Lower lobe of right lung (tissue), 2 donors: ENCODE measurements around the gene SCP2. TPM values are rescaled to one million over a fixed set of nuclear protein-coding genes. Genes with fewer than 3 reads are reported as not detected.

Experiments used
- ATAC-seq, 2 donors: fragments of 200-7000 bp; cut with Tn5 transposase; one replicate each; pipeline ENCODE4 v1.9.1; 2020 to 2022; ENCODE audit warnings: mild to moderate bottlenecking in 2 of 2, moderate library complexity in 2 of 2
- DNase-seq: peaks from one replicate; pipeline ENCODE4 v3.0.0-alpha.2; 2020
- H3K27ac ChIP-seq: fragments of 200-600 bp; one replicate; pipeline ENCODE4 v1.8.0; 2022
- H3K27me3 ChIP-seq: fragments of 200-600 bp; one replicate; pipeline ENCODE4 v1.8.0; 2022; ENCODE audit warnings: low read depth
- H3K36me3 ChIP-seq: fragments of 200-600 bp; one replicate; pipeline ENCODE4 v1.8.0; 2022; ENCODE audit warnings: mild to moderate bottlenecking
- H3K4me1 ChIP-seq: fragments of 200-600 bp; one replicate; pipeline ENCODE4 v1.8.0; 2022
- H3K4me3 ChIP-seq: fragments of 200-600 bp; one replicate; pipeline ENCODE4 v1.8.0; 2022; ENCODE audit warnings: mild to moderate bottlenecking
- H3K9me3 ChIP-seq: fragments of 200-600 bp; one replicate; pipeline ENCODE4 v1.8.0; 2022
- intact Hi-C: fragments of 100-400 bp; cut with DNase I; formaldehyde crosslinking; loops from one replicate; pipeline ENCODE4 v1.11.0; 2022
- microRNA-seq: library from miRNA; unstranded; fragments of <30 nt; microRNA quantifications from one replicate; pipeline ENCODE4 v1.2.0, GENCODE V29; 2020; ENCODE audit warnings: borderline number of aligned reads
- total RNA-seq: library from RNA; stranded (reverse); fragmentation: NEBNext Ultra II Directional; extraction: Animal tissue kit (Norgen Biotek cat#: 25700); gene quantifications from one replicate; pipeline ENCODE4 v1.2.1, GENCODE V29; 2021
- TF ChIP-seq, protein P1 (sequence below): fragments of 200-600 bp; IDR thresholded peaks from one replicate; pipeline ENCODE4 v1.8.0; 2022; ENCODE audit warnings: antibody characterized with exemption, mild to moderate bottlenecking
- donor health status: DM: no; HTN: yes; CAD: no; lungs with severe emphysema.

SCP2 gene
- total RNA-seq, 1 donor from 2014 or later = 148 TPM

DNA sequence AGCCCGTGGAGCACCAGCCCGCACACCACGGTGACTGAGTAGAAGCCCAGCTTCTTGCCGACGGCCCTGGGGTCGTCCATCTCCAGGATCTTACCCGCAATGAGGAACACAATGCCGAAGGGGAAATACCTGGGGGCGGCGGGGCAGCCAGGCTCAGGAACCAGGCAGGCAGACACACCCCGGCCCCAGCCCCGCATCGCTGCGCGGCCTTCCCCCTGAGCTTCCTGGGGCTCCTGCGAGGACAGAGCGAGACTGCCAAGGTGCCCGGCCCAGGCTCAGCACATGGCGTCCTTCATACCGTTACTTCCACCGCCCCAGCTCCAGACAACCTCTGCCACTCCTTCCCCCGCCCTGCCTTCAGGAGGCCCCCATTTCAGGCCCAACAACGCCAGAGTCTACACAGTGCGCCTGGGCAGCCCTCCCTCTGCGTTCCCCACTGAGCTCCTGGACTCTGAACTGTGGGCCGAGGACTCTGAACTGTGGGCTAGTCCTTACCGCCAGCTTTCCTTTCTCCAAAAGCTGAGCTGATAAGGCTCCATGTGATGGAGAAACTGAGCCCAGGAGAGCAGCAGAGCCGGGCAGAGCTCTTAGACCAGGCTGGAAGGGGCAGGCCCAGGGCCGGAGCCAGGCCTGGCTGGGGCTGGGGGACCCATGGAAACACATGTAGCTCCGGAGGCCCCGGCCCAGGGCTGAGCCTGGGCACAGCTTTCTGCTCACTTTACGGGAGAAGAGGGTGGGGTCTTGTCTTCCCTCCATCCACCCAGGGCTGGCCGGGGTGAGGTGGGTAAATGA is 165.8 kb downstream of the SCP2 start:
- TF ChIP-seq, protein P1, sequence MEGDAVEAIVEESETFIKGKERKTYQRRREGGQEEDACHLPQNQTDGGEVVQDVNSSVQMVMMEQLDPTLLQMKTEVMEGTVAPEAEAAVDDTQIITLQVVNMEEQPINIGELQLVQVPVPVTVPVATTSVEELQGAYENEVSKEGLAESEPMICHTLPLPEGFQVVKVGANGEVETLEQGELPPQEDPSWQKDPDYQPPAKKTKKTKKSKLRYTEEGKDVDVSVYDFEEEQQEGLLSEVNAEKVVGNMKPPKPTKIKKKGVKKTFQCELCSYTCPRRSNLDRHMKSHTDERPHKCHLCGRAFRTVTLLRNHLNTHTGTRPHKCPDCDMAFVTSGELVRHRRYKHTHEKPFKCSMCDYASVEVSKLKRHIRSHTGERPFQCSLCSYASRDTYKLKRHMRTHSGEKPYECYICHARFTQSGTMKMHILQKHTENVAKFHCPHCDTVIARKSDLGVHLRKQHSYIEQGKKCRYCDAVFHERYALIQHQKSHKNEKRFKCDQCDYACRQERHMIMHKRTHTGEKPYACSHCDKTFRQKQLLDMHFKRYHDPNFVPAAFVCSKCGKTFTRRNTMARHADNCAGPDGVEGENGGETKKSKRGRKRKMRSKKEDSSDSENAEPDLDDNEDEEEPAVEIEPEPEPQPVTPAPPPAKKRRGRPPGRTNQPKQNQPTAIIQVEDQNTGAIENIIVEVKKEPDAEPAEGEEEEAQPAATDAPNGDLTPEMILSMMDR = no peak
- H3K4me1 ChIP-seq = peaks cover 7% of the 10 kb centered on the region
- intact Hi-C loops = no loop called here
- H3K9me3 ChIP-seq = no peaks in the 10 kb centered on the region
- H3K4me3 ChIP-seq = no peak overlapping the region
- no peak overlapping the region for H3K27ac ChIP-seq
- H3K36me3 ChIP-seq = no peaks in the 10 kb centered on the region
- no peaks in the 10 kb centered on the region for H3K27me3 ChIP-seq
- no peak for ATAC-seq
- DNase-seq = no peak

GRCh38 chr1:53093451-53093754 is 166.3 kb downstream of the SCP2 start:
- TF ChIP-seq, protein P1 = no peak
- intact Hi-C loops = no loop called here

DNA sequence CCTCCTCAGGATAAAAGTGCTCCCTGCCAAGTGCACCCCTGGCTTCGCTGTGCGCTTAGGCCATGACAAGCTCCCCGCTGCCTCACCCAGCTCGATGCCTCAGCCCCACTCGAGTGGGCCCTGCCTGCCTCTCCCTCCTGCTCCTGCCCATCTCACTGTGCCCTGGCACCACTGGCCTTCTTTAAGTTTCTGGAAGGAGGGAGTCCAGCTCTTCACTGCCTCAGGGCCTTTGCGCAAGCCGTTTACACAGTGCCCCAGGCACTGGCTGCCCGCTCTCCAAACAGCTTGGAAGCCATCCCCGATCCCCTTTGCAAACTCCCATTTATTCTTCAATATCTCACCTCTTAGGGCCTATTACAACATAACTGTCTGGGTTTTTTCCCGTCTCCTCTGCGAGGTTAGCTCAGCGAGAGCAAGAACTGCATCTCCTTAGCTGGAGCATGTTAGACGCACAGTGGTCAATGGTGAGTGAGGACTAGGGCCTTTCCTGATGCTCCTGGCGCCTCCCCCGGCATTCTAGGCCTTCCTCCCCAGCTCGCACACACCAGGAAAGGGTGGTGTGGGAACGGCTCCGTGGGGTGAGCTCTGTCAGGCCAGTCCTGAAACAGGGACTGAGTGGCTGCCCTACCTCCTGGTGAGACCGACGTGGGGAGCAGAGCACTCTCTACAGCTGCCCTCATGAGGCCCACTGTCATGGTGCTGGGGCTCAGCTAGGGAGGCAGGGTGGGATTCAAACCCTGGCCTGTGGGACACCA is 166.9 kb downstream of the SCP2 start:
- DNase-seq = no peak
- ATAC-seq = no peak
- Histone ChIP-seq H3K27ac (no peak overlapping the region), H3K27me3 (no peaks in the 10 kb centered on the region), H3K36me3 (no peaks in the 10 kb centered on the region), H3K9me3 (no peaks in the 10 kb centered on the region), H3K4me3 (no peak overlapping the region), H3K4me1 (peaks cover 7% of the 10 kb centered on the region)
- intact Hi-C loops = no loop called here
- TF ChIP-seq, protein P1 = no peak

More at GRCh38 chr1:53093451-53093754, 166.3 kb downstream of the SCP2 start:
- H3K4me3 ChIP-seq = no peak overlapping the region
- no peaks in the 10 kb centered on the region for H3K9me3 ChIP-seq
- H3K27ac ChIP-seq = no peak overlapping the region
- H3K4me1 ChIP-seq = peaks cover 7% of the 10 kb centered on the region
- no peaks in the 10 kb centered on the region for H3K27me3 ChIP-seq
- no peaks in the 10 kb centered on the region for H3K36me3 ChIP-seq
- DNase-seq = no peak
- ATAC-seq = no peak

- Histone ChIP-seq H3K27ac (no peak overlapping the region), H3K4me3 (no peak overlapping the region), H3K4me1 (peaks cover 7% of the 10 kb centered on the region), H3K27me3 (no peaks in the 10 kb centered on the region), H3K36me3 (no peaks in the 10 kb centered on the region), H3K9me3 (no peaks in the 10 kb centered on the region)
- ATAC-seq (no peak), DNase-seq (no peak)
- intact Hi-C loops = no loop called here
- TF ChIP-seq, protein P1 = no peak
These were observed 167.4 kb downstream of the SCP2 start for GRCh38 chr1:53094533-53094919.

Small RNA genes within 50 kb of the gene (microRNA-seq; reads per million reads assigned to microRNA genes)
- gene MIR1273F = not detected
- gene MIR1273G = not detected
- not detected for gene MIR5095

Other genes starting within 250 kb of the SCP2 start
- gene COA7, start 228.9 kb upstream of the SCP2 start, total RNA-seq = 14.4 TPM
- 30.6 TPM for gene ZYG11B, start 200.8 kb upstream of the SCP2 start, total RNA-seq
- gene ZYG11A, start 84.5 kb upstream of the SCP2 start, total RNA-seq = not detected
- gene ECHDC2, start 5.5 kb upstream of the SCP2 start, total RNA-seq = 142 TPM
- 64.0 TPM for gene PODN, start 134.9 kb downstream of the SCP2 start, total RNA-seq
- 0.68 TPM for gene SLC1A7, start 215.4 kb downstream of the SCP2 start, total RNA-seq